Measurements from ENCODE around the gene OR4K17.
"Not testable (repeated sequence)": the region's sequence is repeated elsewhere in the genome, so short reads cannot be mapped to it uniquely, and the experiment has no call there.

Gene OR4K17

GRCh38 chr14:20110438-20110837 lies at the start of gene OR4K17:
TSS of gene OR4K17 (plus strand) at chr14:20110739. CDS start at chr14:20117500, 6,761 bp downstream.
- no peak for DNase-seq

DNA sequence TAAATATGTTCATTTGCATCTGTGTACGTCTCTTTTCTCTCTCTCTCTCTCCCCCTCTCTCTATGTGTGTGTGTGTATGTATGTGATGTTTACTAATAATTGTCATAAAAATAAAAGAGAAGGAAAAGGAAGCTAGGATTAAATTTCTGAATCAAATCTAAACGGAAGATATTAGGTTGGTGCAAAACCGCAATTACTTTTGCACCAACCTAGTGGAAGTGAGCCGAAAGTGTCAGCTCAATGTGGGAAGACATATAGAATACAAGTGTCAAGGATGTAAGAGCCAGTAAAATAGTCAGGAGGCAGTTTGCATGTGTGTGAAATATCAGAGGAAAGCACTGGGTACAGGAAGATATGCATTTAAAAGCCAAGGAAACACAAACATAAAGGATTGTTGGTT lies 18.5 kb upstream of the OR4K17 start:
- no peak for DNase-seq

DNA sequence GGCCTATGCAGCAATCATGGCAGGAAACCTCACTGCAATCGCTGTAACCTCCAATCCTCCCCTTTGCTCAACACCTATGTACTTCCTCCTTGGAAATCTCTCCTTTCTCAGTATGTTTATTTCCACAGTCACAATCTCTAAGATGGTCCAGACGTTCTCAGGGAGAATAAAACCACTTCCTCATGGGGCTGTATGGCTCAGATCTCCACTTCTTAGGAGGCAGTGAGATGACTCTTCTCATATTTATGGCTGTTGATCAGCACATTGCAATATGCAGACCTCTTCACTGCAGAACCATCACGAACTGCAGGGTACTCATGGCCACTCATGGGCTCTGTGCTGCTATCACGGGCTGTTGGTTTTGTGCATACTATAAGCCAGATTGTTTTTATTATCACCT lies 17.1 kb upstream of the OR4K17 start:
- no peak for DNase-seq

- not testable (repeated sequence) for DNase-seq
These were observed 11.4 kb upstream of the OR4K17 start for GRCh38 chr14:20098926-20099770.

- no peak for DNase-seq
These were observed 1.8 kb downstream of the OR4K17 start for GRCh38 chr14:20112321-20112720.

- no peak for DNase-seq
These were observed 6.2 kb downstream of the OR4K17 start for GRCh38 chr14:20116748-20117147.

GRCh38 chr14:20118795-20119194 lies 8.3 kb downstream of the OR4K17 start:
- no peak for DNase-seq

DNA sequence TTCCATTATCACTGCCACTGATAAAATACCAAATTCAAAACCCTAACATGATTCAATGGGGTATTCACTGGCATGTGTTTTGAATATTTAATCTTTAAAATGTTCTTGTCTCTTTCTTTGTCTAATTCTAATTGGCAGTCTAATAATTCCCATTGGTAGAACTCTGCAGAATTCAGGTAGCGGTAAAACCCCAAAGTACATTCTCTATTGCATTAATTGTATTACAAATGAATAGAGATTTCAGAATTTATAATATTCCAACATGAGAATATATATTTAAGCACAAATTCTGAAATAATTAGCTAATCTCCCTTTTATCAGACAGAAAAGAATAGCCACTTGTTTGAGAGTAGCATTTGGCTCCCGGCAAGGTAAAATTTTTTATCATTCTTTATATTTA lies 28.0 kb downstream of the OR4K17 start, which contains the start of gene OR4N5:
TSS of gene OR4N5 (plus strand) at position 301 of the 400 bp plus-strand sequence. CDS start 4,916 bp downstream, outside the sequence.
- no peak for DNase-seq

DNA sequence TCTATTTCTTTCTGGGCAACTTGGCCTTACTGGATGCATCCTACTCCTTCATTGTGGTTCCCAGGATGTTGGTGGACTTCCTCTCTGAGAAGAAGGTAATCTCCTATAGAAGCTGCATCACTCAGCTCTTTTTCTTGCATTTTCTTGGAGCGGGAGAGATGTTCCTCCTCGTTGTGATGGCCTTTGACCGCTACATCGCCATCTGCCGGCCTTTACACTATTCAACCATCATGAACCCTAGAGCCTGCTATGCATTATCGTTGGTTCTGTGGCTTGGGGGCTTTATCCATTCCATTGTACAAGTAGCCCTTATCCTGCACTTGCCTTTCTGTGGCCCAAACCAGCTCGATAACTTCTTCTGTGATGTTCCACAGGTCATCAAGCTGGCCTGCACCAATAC lies 33.4 kb downstream of the OR4K17 start:
- DNase-seq, result peak in 1 of 2 experiments; percentile 23

- no peak for DNase-seq
These were observed 34.3 kb downstream of the OR4K17 start for GRCh38 chr14:20144820-20145219.

DNA sequence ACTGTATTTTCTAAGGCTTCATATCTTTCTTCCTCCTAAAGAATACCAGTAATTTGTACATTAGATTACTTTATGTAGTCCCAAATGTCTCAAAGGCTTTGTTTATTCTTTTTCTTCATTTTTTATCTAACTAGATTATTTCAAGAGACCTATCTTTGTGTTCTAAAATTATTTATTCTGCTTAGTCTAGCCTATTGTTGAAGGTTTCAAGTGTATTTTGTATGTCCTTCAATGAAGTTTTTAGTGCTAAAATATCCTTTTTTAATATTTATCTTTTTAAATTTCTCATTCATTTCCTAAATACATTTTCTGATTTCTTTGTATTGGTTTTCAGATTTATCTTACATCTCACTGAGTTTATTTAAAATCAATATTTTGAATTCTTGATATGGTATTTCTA lies 53.9 kb downstream of the OR4K17 start:
- no peak for DNase-seq

DNA sequence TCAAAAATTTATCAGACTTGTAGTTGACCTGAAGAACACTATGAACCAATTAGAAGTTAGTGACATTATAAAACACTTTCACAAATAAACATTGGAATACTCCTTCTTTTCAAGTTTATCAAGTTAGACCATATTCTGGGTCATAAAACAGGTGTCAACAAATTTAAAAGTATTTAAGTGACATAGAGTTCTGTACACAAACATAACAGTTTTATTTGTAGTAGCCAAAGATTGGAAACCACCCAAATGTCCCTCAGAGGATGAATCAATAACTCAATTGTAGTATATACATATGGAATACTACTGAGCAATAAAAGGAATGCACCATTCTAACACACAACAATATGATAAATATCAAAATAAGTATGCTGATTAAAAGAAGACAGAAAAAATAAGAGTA lies 56.6 kb downstream of the OR4K17 start:
- DNase-seq, result no peak

DNA sequence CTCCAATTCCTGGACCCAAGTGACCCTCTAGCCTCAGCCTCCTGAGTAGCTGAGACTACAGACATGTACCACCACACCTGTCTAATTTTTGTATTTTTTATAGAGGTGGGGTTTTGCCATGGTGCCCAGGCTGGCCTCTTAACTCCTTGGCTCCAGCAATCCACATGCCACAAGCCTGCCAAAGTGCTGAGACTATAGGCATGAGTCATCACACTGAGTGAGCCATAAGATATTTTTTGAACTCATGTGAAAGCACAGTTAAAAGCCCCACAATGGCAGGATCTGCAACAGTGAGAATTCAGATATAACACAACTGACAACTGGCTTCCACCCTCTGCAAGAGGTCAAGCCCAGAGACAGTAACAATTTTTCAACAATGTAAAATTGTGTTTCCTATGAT lies 59.3 kb downstream of the OR4K17 start:
- not testable (repeated sequence) for DNase-seq
